Measurements from ENCODE around the gene ADRA2C. TPM values are rescaled to one million over a fixed set of nuclear protein-coding genes. Genes with fewer than 3 reads are reported as not detected.

The ADRA2C gene
- total RNA-seq, 4 donors from 2014 or later: 0.96 to 1.6 (median 1.1) TPM; not detected in 1

- Histone ChIP-seq H3K27me3 (peaks cover 25% of the 10 kb centered on the region), H3K36me3 (no peaks in the 10 kb centered on the region), H3K27ac (no peak overlapping the region), H3K4me3 (no peak overlapping the region), H3K9me3 (no peaks in the 10 kb centered on the region), H3K4me1 (no peaks in the 10 kb centered on the region)
- DNase-seq: no peak
- WGBS, 2 donors (ENCODE audit: low coverage in 1 of 2): 67% methylated on average over 16 of the region's 21 CpGs; no CpG with 5 or more reads in 1 of the 2 donors
- in situ Hi-C loops (cut with MboI; ENCODE audit: low pct_ligation_motif_present in 1 of 4, low pct_unique_long_range_greater_than_20kb in 1 of 4, low sequenced_read_pairs in 3 of 4): no loop called here
- TF ChIP-seq POLR2AphosphoS5 (IDR thresholded peaks at IDR 0.05) (no peak), POLR2A (IDR thresholded peaks at IDR 0.05) (no peak), CTCF (IDR thresholded peaks at IDR 0.05) (no peak), EP300 (IDR thresholded peaks at IDR 0.05; ENCODE audit: low read depth) (no peak)
- intact Hi-C loops (cut with DNase I; ENCODE audit: low total_unique reads): no loop called here
Observed at GRCh38 chr4:3780347-3781171, 14.4 kb downstream of the ADRA2C start.

- in situ Hi-C loops (cut with MboI; ENCODE audit: low pct_ligation_motif_present in 1 of 4, low pct_unique_long_range_greater_than_20kb in 1 of 4, low sequenced_read_pairs in 3 of 4): no loop called here
- Histone ChIP-seq H3K9me3 (no peaks in the 10 kb centered on the region), H3K27ac (no peak overlapping the region), H3K27me3 (peaks cover 21% of the 10 kb centered on the region), H3K36me3 (no peaks in the 10 kb centered on the region), H3K4me3 (no peak overlapping the region), H3K4me1 (no peaks in the 10 kb centered on the region)
- no peak for DNase-seq
- WGBS, 2 donors (ENCODE audit: low coverage in 1 of 2): 62 to 78% methylated on average over 8 to 19 of the region's 19 CpGs
- TF ChIP-seq CTCF (IDR thresholded peaks at IDR 0.05) (no peak), EP300 (IDR thresholded peaks at IDR 0.05; ENCODE audit: low read depth) (no peak), POLR2A (IDR thresholded peaks at IDR 0.05) (no peak), POLR2AphosphoS5 (IDR thresholded peaks at IDR 0.05) (no peak)
- intact Hi-C loops (cut with DNase I; ENCODE audit: low total_unique reads): no loop called here
Observed at GRCh38 chr4:3781193-3781886, 15.2 kb downstream of the ADRA2C start.

- Histone ChIP-seq H3K4me3 (no peak overlapping the region), H3K27ac (no peak overlapping the region), H3K9me3 (no peaks in the 10 kb centered on the region), H3K36me3 (no peaks in the 10 kb centered on the region), H3K27me3 (peaks cover 21% of the 10 kb centered on the region), H3K4me1 (no peaks in the 10 kb centered on the region)
- intact Hi-C loops (cut with DNase I; ENCODE audit: low total_unique reads): no loop called here
- no peak for TF ChIP-seq POLR2AphosphoS5 (IDR thresholded peaks at IDR 0.05)
- no peak for TF ChIP-seq CTCF (IDR thresholded peaks at IDR 0.05)
- no peak for TF ChIP-seq EP300 (IDR thresholded peaks at IDR 0.05; ENCODE audit: low read depth)
- TF ChIP-seq POLR2A (IDR thresholded peaks at IDR 0.05): no peak
- in situ Hi-C loops (cut with MboI; ENCODE audit: low pct_ligation_motif_present in 1 of 4, low pct_unique_long_range_greater_than_20kb in 1 of 4, low sequenced_read_pairs in 3 of 4): no loop called here
- 63 to 80% methylated on average over 2 to 18 of the region's 25 CpGs for WGBS, 2 donors (ENCODE audit: low coverage in 1 of 2)
- no peak for DNase-seq
Observed at GRCh38 chr4:3781997-3782930, 16.1 kb downstream of the ADRA2C start.
